GM10266 (cell line): Measurements from ENCODE around the gene SZT2.
"Not testable (repeated sequence)": the region's sequence is repeated elsewhere in the genome, so short reads cannot be mapped to it uniquely, and the experiment has no call there.

Experiments used
- DNase-seq: peaks from one replicate; pipeline ENCODE4 v3.0.0; 2012; ENCODE audit errors: extremely low spot score
- TF ChIP-seq, protein P1 (sequence below): IDR thresholded peaks from 2 replicates; pipeline ENCODE4 v1.5.1; 2012; ENCODE audit warnings: mild to moderate bottlenecking, low read depth; ENCODE audit not compliant: control insufficient read depth, insufficient read depth; ENCODE audit errors: missing control alignments

The SZT2 gene

DNA sequence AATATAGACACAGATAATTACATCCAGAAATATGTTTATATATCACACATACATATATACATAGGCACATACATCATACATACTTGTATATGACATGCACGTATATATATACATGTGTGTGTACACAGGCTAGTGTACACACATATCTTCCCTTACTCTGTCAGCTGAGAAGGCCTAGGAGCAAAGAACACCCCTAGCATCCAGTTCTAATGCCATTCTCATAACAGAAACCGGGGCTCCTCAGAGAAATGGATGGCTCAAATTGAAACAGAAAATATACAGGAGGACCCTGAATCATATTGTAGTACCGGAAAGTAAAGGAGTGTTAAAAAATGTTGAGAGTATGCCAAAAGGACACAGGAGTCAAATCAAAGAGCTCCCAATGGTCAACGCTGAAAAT is 83.8 kb downstream of the SZT2 start:
- no peak for DNase-seq

DNA sequence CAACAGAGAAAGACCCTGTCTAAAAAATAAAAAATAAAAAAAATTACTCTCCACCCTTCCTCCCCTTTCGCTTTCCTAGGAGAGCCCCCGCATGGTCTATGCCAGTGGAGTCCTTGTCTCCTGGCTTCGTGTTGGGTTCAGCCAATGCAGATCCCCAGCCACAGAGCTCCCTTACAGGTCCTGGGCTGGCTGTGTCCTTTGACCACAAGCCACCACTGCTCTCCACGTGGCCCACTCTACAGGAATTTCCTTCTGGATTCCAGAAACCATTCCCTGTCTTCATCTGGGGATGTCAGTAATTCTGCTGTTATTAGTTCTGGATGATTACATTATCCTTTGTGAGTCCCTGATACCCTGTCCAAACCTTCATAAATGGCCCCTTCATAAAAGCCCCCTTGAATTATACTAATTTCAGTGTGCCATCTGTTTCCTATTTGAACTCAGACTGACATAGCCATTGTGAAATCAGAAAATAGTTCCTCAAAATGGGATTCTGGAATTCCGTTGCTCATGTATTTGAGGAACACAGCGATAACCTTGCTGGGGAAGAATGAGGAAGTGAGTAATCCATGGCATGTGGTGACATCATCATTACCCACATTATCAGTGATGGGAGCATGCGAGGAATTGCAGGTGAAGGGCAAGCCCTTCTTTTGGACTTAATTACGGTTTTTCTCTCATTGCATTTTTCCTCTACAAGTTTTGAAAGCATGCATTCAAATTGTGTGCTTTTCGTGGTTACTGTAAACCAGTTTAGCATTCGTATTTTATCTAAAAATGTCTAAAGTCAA is 86.1 kb downstream of the SZT2 start:
- DNase-seq, result not testable (repeated sequence)

More for the DNA sequence above, 83.8 kb downstream of the SZT2 start:
- TF ChIP-seq, protein P1, sequence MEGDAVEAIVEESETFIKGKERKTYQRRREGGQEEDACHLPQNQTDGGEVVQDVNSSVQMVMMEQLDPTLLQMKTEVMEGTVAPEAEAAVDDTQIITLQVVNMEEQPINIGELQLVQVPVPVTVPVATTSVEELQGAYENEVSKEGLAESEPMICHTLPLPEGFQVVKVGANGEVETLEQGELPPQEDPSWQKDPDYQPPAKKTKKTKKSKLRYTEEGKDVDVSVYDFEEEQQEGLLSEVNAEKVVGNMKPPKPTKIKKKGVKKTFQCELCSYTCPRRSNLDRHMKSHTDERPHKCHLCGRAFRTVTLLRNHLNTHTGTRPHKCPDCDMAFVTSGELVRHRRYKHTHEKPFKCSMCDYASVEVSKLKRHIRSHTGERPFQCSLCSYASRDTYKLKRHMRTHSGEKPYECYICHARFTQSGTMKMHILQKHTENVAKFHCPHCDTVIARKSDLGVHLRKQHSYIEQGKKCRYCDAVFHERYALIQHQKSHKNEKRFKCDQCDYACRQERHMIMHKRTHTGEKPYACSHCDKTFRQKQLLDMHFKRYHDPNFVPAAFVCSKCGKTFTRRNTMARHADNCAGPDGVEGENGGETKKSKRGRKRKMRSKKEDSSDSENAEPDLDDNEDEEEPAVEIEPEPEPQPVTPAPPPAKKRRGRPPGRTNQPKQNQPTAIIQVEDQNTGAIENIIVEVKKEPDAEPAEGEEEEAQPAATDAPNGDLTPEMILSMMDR, result no peak

DNA sequence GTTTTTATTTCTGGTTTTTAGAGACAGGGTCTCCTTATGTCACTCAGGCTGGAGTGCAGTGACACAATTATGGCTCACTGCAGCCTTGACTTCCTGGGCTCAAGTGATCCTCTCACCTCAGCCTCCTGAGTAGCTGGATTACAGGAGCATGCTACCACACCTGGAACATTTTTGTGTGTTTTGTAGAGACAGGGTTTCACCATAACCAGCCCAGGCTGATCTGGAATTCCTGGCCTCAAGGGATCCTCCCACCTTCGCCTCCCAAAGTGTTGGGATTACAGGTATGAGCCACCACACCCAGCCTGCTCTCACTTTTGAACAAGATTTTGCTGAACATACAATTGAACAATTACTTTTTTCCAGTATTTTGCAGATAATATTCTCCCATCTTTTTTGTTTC is 88.0 kb downstream of the SZT2 start:
- TF ChIP-seq, protein P1, result no peak
- DNase-seq, result no peak

DNA sequence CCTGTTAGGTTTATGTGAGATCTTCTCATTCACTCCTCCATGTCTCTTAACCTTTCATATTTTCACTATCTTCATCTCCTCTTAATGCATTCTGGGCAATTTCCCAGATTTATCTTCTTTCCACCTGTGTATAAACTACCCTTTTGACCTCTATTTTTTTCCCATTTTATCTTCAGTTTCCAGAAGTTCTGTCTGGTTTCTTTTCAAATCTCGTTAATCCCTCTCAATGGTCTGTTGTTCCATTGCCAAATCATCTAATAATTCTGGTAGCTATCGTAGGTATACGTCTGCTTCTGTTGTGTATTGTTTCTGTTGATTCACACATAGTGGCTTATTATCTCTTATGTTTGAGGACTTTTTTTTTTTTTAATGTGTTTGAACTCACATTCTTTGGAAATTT is 89.7 kb downstream of the SZT2 start:
- DNase-seq, result no peak
- TF ChIP-seq, protein P1, result no peak

DNA sequence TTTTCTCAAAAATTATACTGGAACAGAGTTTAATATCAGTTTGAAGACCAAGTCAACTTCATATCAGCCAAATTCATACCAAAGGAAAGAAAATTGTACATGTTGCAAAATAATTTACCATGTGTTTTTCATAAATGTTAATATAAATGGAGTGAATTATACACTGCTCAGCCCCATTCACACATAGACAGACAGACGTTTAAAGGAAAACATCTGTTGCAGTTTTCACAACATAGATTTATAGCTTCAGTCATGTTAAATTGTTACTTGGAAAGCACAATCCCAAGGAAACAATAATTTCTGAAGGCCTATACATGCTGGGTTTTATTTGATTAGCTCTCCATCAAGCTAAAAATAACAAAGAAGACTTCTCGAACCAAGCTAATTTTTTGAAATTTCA is 91.8 kb downstream of the SZT2 start:
- TF ChIP-seq, protein P1, result no peak
- no peak for DNase-seq

GRCh38 chr1:43482215-43482614 is 92.5 kb downstream of the SZT2 start:
- TF ChIP-seq, protein P1, result no peak
- DNase-seq, result no peak

DNA sequence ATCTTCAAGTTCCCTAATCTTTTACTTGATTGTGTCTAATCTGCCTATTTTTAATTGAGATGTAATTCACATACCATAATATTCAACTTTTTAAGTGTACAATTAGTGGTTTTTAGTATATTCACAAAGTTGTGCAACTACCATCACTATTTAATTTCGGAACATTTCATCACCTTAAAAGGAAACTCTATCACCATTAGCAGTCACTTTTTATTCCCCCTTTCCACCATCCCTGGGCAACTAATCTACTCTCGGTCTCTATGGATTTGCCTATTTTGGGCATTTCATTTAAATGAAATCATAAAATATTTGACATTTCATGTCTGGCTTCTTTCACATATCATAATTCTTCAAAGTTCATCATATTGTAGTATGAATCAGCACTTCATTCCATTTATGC is 94.7 kb downstream of the SZT2 start:
- DNase-seq, result no peak
- TF ChIP-seq, protein P1, result no peak
